Fibroblast of upper back skin (primary cell): ENCODE measurements around the gene ME3.

Experiments
- DNase-seq: peaks from one replicate; pipeline ENCODE4 v3.0.0-alpha.2; 2013

The ME3 gene

GRCh38 chr11:86482692-86483091 lies 189.7 kb downstream of the ME3 start:
- DNase-seq: no peak

- no peak for DNase-seq
Measured at GRCh38 chr11:86481399-86481798, 191.0 kb downstream of the ME3 start.

GRCh38 chr11:86478348-86478747 lies 194.1 kb downstream of the ME3 start:
- DNase-seq: no peak

GRCh38 chr11:86477495-86478155 lies 194.8 kb downstream of the ME3 start:
- DNase-seq: peak; percentile 34

GRCh38 chr11:86476109-86476861 lies 196.1 kb downstream of the ME3 start:
- no peak for DNase-seq

GRCh38 chr11:86475027-86475426 lies 197.4 kb downstream of the ME3 start:
- no peak for DNase-seq

GRCh38 chr11:86473991-86474833 lies 198.2 kb downstream of the ME3 start:
- peak; percentile 38 for DNase-seq

GRCh38 chr11:86469491-86470388 lies 202.7 kb downstream of the ME3 start:
- DNase-seq: no peak

GRCh38 chr11:86468169-86468568 lies 204.2 kb downstream of the ME3 start:
- DNase-seq: no peak

- DNase-seq: no peak
Measured at GRCh38 chr11:86464509-86465221, 207.8 kb downstream of the ME3 start.

GRCh38 chr11:86463955-86464354 lies 208.5 kb downstream of the ME3 start:
- no peak for DNase-seq

GRCh38 chr11:86463120-86463519 lies 209.3 kb downstream of the ME3 start:
- DNase-seq: no peak

- DNase-seq: no peak
Measured at GRCh38 chr11:86461892-86462291, 210.5 kb downstream of the ME3 start.

- no peak for DNase-seq
Measured at GRCh38 chr11:86460461-86461385, 211.7 kb downstream of the ME3 start.

- peak; percentile 98 for DNase-seq
Measured at GRCh38 chr11:86459682-86460460, 212.5 kb downstream of the ME3 start.

GRCh38 chr11:86459002-86459385 lies 213.4 kb downstream of the ME3 start:
- peak; percentile 65 for DNase-seq

- DNase-seq: no peak
Measured at GRCh38 chr11:86458294-86459001, 214.0 kb downstream of the ME3 start.

- DNase-seq: peak; percentile 83
Measured at GRCh38 chr11:86456075-86456939, 216.1 kb downstream of the ME3 start.
